Esophagus squamous epithelium (tissue), 5 donors: ENCODE measurements around the gene LOXL1. TPM values are rescaled to one million over a fixed set of nuclear protein-coding genes. Genes with fewer than 3 reads are reported as not detected.

Source experiments
- DNase-seq: peaks from one replicate; lab custom pipeline; 2025; lab: John Stamatoyannopoulos, UW
- H3K27ac ChIP-seq, 4 donors: fragments of 200-600 bp; sonication (generic); one replicate each; pipeline ENCODE4 v1.5.1; 2016 to 2019; ENCODE audit warnings: mild to moderate bottlenecking in 1 of 4
- H3K27me3 ChIP-seq, 4 donors: fragments of 200-600 bp; sonication (generic); 1 replicate in 3 of 4; 2 replicates in 1 of 4; pipeline versions ENCODE4 v1.5.1 to v1.6.0; 2017 to 2021; ENCODE audit warnings: antibody characterized with exemption in 1 of 4
- H3K36me3 ChIP-seq, 3 donors: fragments of 200-600 bp; sonication (generic); one replicate each; pipeline ENCODE4 v1.5.1; 2016 to 2019
- H3K4me1 ChIP-seq, 3 donors: fragments of 200-600 bp; sonication (generic); one replicate each; pipeline ENCODE4 v1.5.1; 2017 to 2019
- H3K4me3 ChIP-seq, 4 donors: fragments of 200-600 bp; sonication (generic); 1 replicate in 3 of 4; 2 replicates in 1 of 4; pipeline ENCODE4 v1.5.1; 2016 to 2019; ENCODE audit warnings: mild to moderate bottlenecking in 2 of 4, moderate library complexity in 1 of 4
- H3K9me3 ChIP-seq, 3 donors: fragments of 200-600 bp; sonication (generic); one replicate each; pipeline ENCODE4 v1.5.1; 2016 to 2019
- CTCF ChIP-seq, 6 experiments: fragments of 450-650 bp in 4 of 6; fragments of 200-600 bp in 2 of 6; sonication (generic) in 2 of 6; IDR thresholded peaks; one replicate each; pipeline ENCODE4 v1.5.1; 2016 to 2019; ENCODE audit warnings: antibody characterized with exemption in 6 of 6, mild to moderate bottlenecking in 4 of 6, moderate library complexity in 4 of 6
- POLR2A ChIP-seq, 4 donors: fragments of 450-650 bp; IDR thresholded peaks; one replicate each; pipeline ENCODE4 v1.6.1; 2017; ENCODE audit warnings: antibody characterized with exemption in 4 of 4, mild to moderate bottlenecking in 4 of 4, moderate library complexity in 3 of 4
- WGBS, 2 donors: methylation state at CpG; one replicate each; pipeline ENCODE4 v1.1.5; 2018; 5-methylcytosine and 5-hydroxymethylcytosine counted together
- intact Hi-C: fragments of 100-400 bp; cut with DNase I; formaldehyde crosslinking; loops from one replicate; pipeline ENCODE4 v1.15.0; 2022
- total RNA-seq, 4 donors: library from RNA; depleted of rRNA; stranded (reverse); fragments of >200 nt; gene quantifications; one replicate each; pipeline ENCODE4 v1.1.0, GENCODE V29; 2016
- donor health status: DM: yes; HTN: yes; CAD: no.

LOXL1 gene
- total RNA-seq, 4 donors from 2014 or later: 4.3 to 7.7 (median 6.3) TPM

- no peak overlapping the region for H3K4me3 ChIP-seq
- TF ChIP-seq CTCF (IDR thresholded peaks at IDR 0.05) (no peak), POLR2A (IDR thresholded peaks at IDR 0.05) (no peak)
- no peaks in the 10 kb centered on the region for H3K36me3 ChIP-seq
- intact Hi-C loops: no loop called here
- peaks cover 0 to 14% (median 0%) of the 10 kb centered on the region in 4 donors for H3K27me3 ChIP-seq
- WGBS, 2 donors: 28 to 35% methylated on average over 5 to 6 of the region's 6 CpGs
- DNase-seq: no peak
- H3K4me1 ChIP-seq: peaks cover 45 to 80% (median 52%) of the 10 kb centered on the region in 3 donors
- H3K9me3 ChIP-seq: no peaks in the 10 kb centered on the region
- peak overlapping the region; percentile 75 to 90 (median 87) for H3K27ac ChIP-seq
Observed at GRCh38 chr15:73923488-73924164, 2.6 kb upstream of the LOXL1 start.

- TF ChIP-seq POLR2A (IDR thresholded peaks at IDR 0.05) (no peak), CTCF (IDR thresholded peaks at IDR 0.05) (no peak)
- intact Hi-C loops: no loop called here
- Histone ChIP-seq H3K4me1 (peaks cover 47 to 87% (median 58%) of the 10 kb centered on the region in 3 donors), H3K36me3 (no peaks in the 10 kb centered on the region), H3K27me3 (peaks cover 0 to 21% (median 0%) of the 10 kb centered on the region in 4 donors), H3K27ac (peak overlapping the region; percentile 75 to 90 (median 87)), H3K4me3 (no peak overlapping the region), H3K9me3 (no peaks in the 10 kb centered on the region)
- DNase-seq: no peak
- WGBS, 2 donors: 7 to 16% methylated on average over 10 of the region's 12 CpGs
Observed at GRCh38 chr15:73924171-73924921, 1.9 kb upstream of the LOXL1 start.

GRCh38 chr15:73925848-73926218 lies 429 bp upstream of the LOXL1 start:
- intact Hi-C loops: no loop called here
- no peak for DNase-seq
- Histone ChIP-seq H3K27me3 (peaks cover 0 to 25% (median 0%) of the 10 kb centered on the region in 4 donors), H3K4me3 (peak overlapping the region in 3 of 4 donors; percentile 50 to 71 (median 71)), H3K36me3 (no peaks in the 10 kb centered on the region), H3K4me1 (peaks cover 59 to 100% (median 70%) of the 10 kb centered on the region in 3 donors), H3K27ac (peak overlapping the region; percentile 75 to 90 (median 87)), H3K9me3 (no peaks in the 10 kb centered on the region)
- WGBS, 2 donors: 44 to 53% methylated on average over 5 to 8 of the region's 8 CpGs
- TF ChIP-seq CTCF (IDR thresholded peaks at IDR 0.05) (no peak), POLR2A (IDR thresholded peaks at IDR 0.05) (no peak)

GRCh38 chr15:73927003-73927475 lies 777 bp downstream of the LOXL1 start:
- Histone ChIP-seq H3K9me3 (no peaks in the 10 kb centered on the region), H3K27ac (peak overlapping the region; percentile 75 to 90 (median 87)), H3K36me3 (no peaks in the 10 kb centered on the region), H3K4me3 (peak overlapping the region; percentile 50 to 71 (median 62)), H3K27me3 (peaks cover 0 to 25% (median 0%) of the 10 kb centered on the region in 4 donors), H3K4me1 (peaks cover 59 to 95% (median 68%) of the 10 kb centered on the region in 3 donors)
- no peak for TF ChIP-seq POLR2A (IDR thresholded peaks at IDR 0.05)
- no peak for TF ChIP-seq CTCF (IDR thresholded peaks at IDR 0.05)
- DNase-seq: no peak
- WGBS, 2 donors: no CpG with 5 or more reads among the region's 65 CpGs
- intact Hi-C loops: no loop called here
